Dermis lymphatic vessel endothelial cell (primary cell): ENCODE data around the gene PNLIPRP2. TPM values are rescaled to one million over a fixed set of nuclear protein-coding genes. Genes with fewer than 3 reads are reported as not detected.

Experiments
- total RNA-seq: library from RNA; depleted of rRNA; stranded (reverse); fragments of >200 nt; gene quantifications from 2 replicates; pipeline ENCODE4 v1.2.1, GENCODE V29; 2014

PNLIPRP2 gene
- total RNA-seq, result not detected in 2 replicates

GRCh38 chr10:116620423-116621400, at the start of gene PNLIPRP2:
Gene PNLIPRP2 (plus strand): TSS chr10:116620953.

GRCh38 chr10:116590590-116591444, 29.9 kb upstream of the PNLIPRP2 start, which contains the start of gene PNLIPRP1:
Gene PNLIPRP1 (plus strand): TSS chr10:116590959. CDS start chr10:116591130, 171 bp downstream.

Other genes starting within 250 kb of the PNLIPRP2 start
- not detected in 2 replicates for gene PNLIPRP3, start 193.1 kb upstream of the PNLIPRP2 start, total RNA-seq
- gene PNLIP, start 75.0 kb upstream of the PNLIPRP2 start, total RNA-seq, result not detected in 2 replicates
- gene PNLIPRP1, start 30.0 kb upstream of the PNLIPRP2 start, total RNA-seq, result not detected in 2 replicates
- 0.52 and 1.3 TPM in 2 replicates for gene HSPA12A, start 121.6 kb downstream of the PNLIPRP2 start, total RNA-seq
- under 0.01 TPM in 1 of 2 replicates, not detected in the other for gene ENO4, start 228.5 kb downstream of the PNLIPRP2 start, total RNA-seq